Trophoblast cell (in vitro differentiated cells and primary cell): Measurements from ENCODE around the gene VEPH1.

Source experiments
- DNase-seq, 2 donors: peaks; one replicate each; pipeline ENCODE4 v3.0.0-alpha.2; 2016
- H2AFZ ChIP-seq: 2 replicates; pipeline ENCODE4 v1.6.1; 2013; ENCODE audit warnings: low read length, moderate library complexity, mild to moderate bottlenecking; ENCODE audit not compliant: insufficient read depth, poor library complexity
- H2AK5ac ChIP-seq: 2 replicates; pipeline ENCODE4 v1.6.1; 2013; ENCODE audit warnings: mild to moderate bottlenecking, low read length
- H2BK120ac ChIP-seq: 2 replicates; pipeline ENCODE4 v1.6.1; 2013; ENCODE audit warnings: low read length, mild to moderate bottlenecking, moderate library complexity; ENCODE audit not compliant: insufficient read depth, poor library complexity
- H2BK12ac ChIP-seq: 2 replicates; pipeline ENCODE4 v1.6.1; 2013; ENCODE audit warnings: mild to moderate bottlenecking, low read length, moderate library complexity
- H2BK5ac ChIP-seq: 2 replicates; pipeline ENCODE4 v1.6.1; 2013; ENCODE audit warnings: low read length, low read depth, moderate library complexity, mild to moderate bottlenecking; ENCODE audit not compliant: poor library complexity
- H3K14ac ChIP-seq: 2 replicates; pipeline ENCODE4 v1.6.1; 2013; ENCODE audit warnings: mild to moderate bottlenecking, low read length
- H3K18ac ChIP-seq: 2 replicates; pipeline ENCODE4 v1.6.1; 2013; ENCODE audit warnings: mild to moderate bottlenecking, low read length
- H3K23ac ChIP-seq: 2 replicates; pipeline ENCODE4 v1.6.1; 2013; ENCODE audit warnings: low read length
- H3K27ac ChIP-seq: 2 replicates; pipeline ENCODE4 v1.5.1; 2013; ENCODE audit warnings: low read depth, mild to moderate bottlenecking, inconsistent platforms, low read length, moderate library complexity
- H3K27me3 ChIP-seq: 2 replicates; pipeline ENCODE4 v1.6.1; 2013; ENCODE audit warnings: inconsistent platforms, mild to moderate bottlenecking, low read length, moderate library complexity; ENCODE audit not compliant: insufficient read depth
- H3K36me3 ChIP-seq, 2 experiments: 1 replicate in 1 of 2; 2 replicates in 1 of 2; pipeline ENCODE4 v1.6.1; 2013; ENCODE audit warnings: low read length in 2 of 2, mild to moderate bottlenecking in 2 of 2, moderate library complexity in 1 of 2; ENCODE audit not compliant: insufficient read depth in 2 of 2, control insufficient read depth in 1 of 2
- H3K4ac ChIP-seq: 2 replicates; pipeline ENCODE4 v1.6.1; 2013; ENCODE audit warnings: low read depth, mild to moderate bottlenecking, low read length, moderate library complexity
- H3K4me1 ChIP-seq, 2 experiments: 1 replicate in 1 of 2; 2 replicates in 1 of 2; pipeline ENCODE4 v1.6.1; 2013; ENCODE audit warnings: low read length in 2 of 2, mild to moderate bottlenecking in 2 of 2, moderate library complexity in 1 of 2; ENCODE audit not compliant: insufficient read depth in 2 of 2, control insufficient read depth in 1 of 2
- H3K4me2 ChIP-seq: 2 replicates; pipeline ENCODE4 v1.6.1; 2013; ENCODE audit warnings: inconsistent platforms, mild to moderate bottlenecking, low read length, moderate library complexity
- H3K4me3 ChIP-seq: 2 replicates; pipeline ENCODE4 v1.5.1; 2013; ENCODE audit warnings: mild to moderate bottlenecking, low read depth, low read length, inconsistent platforms
- H3K79me1 ChIP-seq: one replicate; pipeline ENCODE4 v1.6.1; 2013; ENCODE audit warnings: low read length
- H3K79me2 ChIP-seq: 2 replicates; pipeline ENCODE4 v1.6.1; 2013; ENCODE audit warnings: low read length, mild to moderate bottlenecking; ENCODE audit not compliant: control insufficient read depth, insufficient read depth, poor library complexity
- H3K9ac ChIP-seq: 2 replicates; pipeline ENCODE4 v1.6.1; 2013; ENCODE audit warnings: mild to moderate bottlenecking, low read length
- H3K9me3 ChIP-seq: 2 replicates; pipeline ENCODE4 v1.6.1; 2013; ENCODE audit warnings: low read depth, mild to moderate bottlenecking, control low read depth, inconsistent platforms, low read length; ENCODE audit not compliant: insufficient read depth
- H4K12ac ChIP-seq: 2 replicates; pipeline ENCODE4 v1.6.1; 2013; ENCODE audit warnings: low read depth, mild to moderate bottlenecking, low read length, moderate library complexity
- H4K8ac ChIP-seq: 2 replicates; pipeline ENCODE4 v1.6.1; 2013; ENCODE audit warnings: low read depth, mild to moderate bottlenecking, low read length, moderate library complexity
- H4K91ac ChIP-seq: one replicate; pipeline ENCODE4 v1.6.1; 2013; ENCODE audit warnings: low read depth, mild to moderate bottlenecking, low read length, moderate library complexity
- WGBS: extraction: QIAGEN DNeasy Blood & Tissue Kit; methylation state at CpG from one replicate; pipeline ENCODE4 v1.1.7; 2013; ENCODE audit warnings: missing lambda C conversion rate; ENCODE audit not compliant: insufficient read length, insufficient coverage; ENCODE audit errors: extremely low coverage; 5-methylcytosine and 5-hydroxymethylcytosine counted together

VEPH1 gene

GRCh38 chr3:157535667-157536066 lies 32.5 kb upstream of the VEPH1 start:
- DNase-seq, result no peak
- H4K12ac ChIP-seq, result no peak overlapping the region
- no peak overlapping the region for H3K23ac ChIP-seq
- H3K4me3 ChIP-seq, result no peak overlapping the region
- H2BK120ac ChIP-seq, result no peak overlapping the region
- H3K4ac ChIP-seq, result no peak overlapping the region
- H3K9me3 ChIP-seq, result no peaks in the 10 kb centered on the region
- no peaks in the 10 kb centered on the region for H3K79me1 ChIP-seq
- no peak overlapping the region for H2AK5ac ChIP-seq
- no peaks in the 10 kb centered on the region for H3K36me3 ChIP-seq
- no peak overlapping the region for H3K18ac ChIP-seq
- H3K4me1 ChIP-seq, result peaks cover 0 to 2% of the 10 kb centered on the region in 2 experiments
- no peak overlapping the region for H4K91ac ChIP-seq
- no peak overlapping the region for H4K8ac ChIP-seq
- H3K79me2 ChIP-seq, result no peaks in the 10 kb centered on the region
- no peak overlapping the region for H3K4me2 ChIP-seq
- no CpG with 5 or more reads among the region's 3 CpGs for WGBS
- H2BK12ac ChIP-seq, result no peak overlapping the region
- H3K9ac ChIP-seq, result no peak overlapping the region
- no peak overlapping the region for H2BK5ac ChIP-seq
- no peak overlapping the region for H3K27ac ChIP-seq
- no peak overlapping the region for H2AFZ ChIP-seq
- no peaks in the 10 kb centered on the region for H3K27me3 ChIP-seq
- no peak overlapping the region for H3K14ac ChIP-seq

GRCh38 chr3:157534725-157535161 lies 31.5 kb upstream of the VEPH1 start:
- H2BK12ac ChIP-seq, result no peak overlapping the region
- no peaks in the 10 kb centered on the region for H3K9me3 ChIP-seq
- H3K4me3 ChIP-seq, result no peak overlapping the region
- H3K18ac ChIP-seq, result no peak overlapping the region
- H3K9ac ChIP-seq, result no peak overlapping the region
- H2AFZ ChIP-seq, result no peak overlapping the region
- H3K4ac ChIP-seq, result no peak overlapping the region
- H3K27me3 ChIP-seq, result no peaks in the 10 kb centered on the region
- H4K91ac ChIP-seq, result no peak overlapping the region
- no peak overlapping the region for H2AK5ac ChIP-seq
- H3K27ac ChIP-seq, result no peak overlapping the region
- DNase-seq, result no peak
- H2BK5ac ChIP-seq, result no peak overlapping the region
- no peak overlapping the region for H3K4me2 ChIP-seq
- H3K79me1 ChIP-seq, result no peaks in the 10 kb centered on the region
- no peak overlapping the region for H4K12ac ChIP-seq
- no peak overlapping the region for H3K23ac ChIP-seq
- no peak overlapping the region for H2BK120ac ChIP-seq
- peaks cover 0 to 2% of the 10 kb centered on the region in 2 experiments for H3K4me1 ChIP-seq
- no peaks in the 10 kb centered on the region for H3K79me2 ChIP-seq
- no peak overlapping the region for H3K14ac ChIP-seq
- no peaks in the 10 kb centered on the region for H3K36me3 ChIP-seq
- no peak overlapping the region for H4K8ac ChIP-seq
- no CpG with 5 or more reads among the region's 2 CpGs for WGBS

- Histone ChIP-seq H2BK5ac (no peak overlapping the region), H3K14ac (no peak overlapping the region), H3K27ac (no peak overlapping the region), H4K8ac (no peak overlapping the region), H2AFZ (peak overlapping the region; percentile 76), H3K36me3 (no peaks in the 10 kb centered on the region), H2BK120ac (no peak overlapping the region), H3K18ac (no peak overlapping the region), H3K23ac (no peak overlapping the region), H4K12ac (no peak overlapping the region), H2AK5ac (no peak overlapping the region), H3K4ac (no peak overlapping the region), H3K79me1 (no peaks in the 10 kb centered on the region), H4K91ac (no peak overlapping the region), H3K4me3 (no peak overlapping the region), H3K9me3 (no peaks in the 10 kb centered on the region), H2BK12ac (no peak overlapping the region), H3K9ac (no peak overlapping the region), H3K27me3 (no peaks in the 10 kb centered on the region), H3K4me1 (peaks cover 0 to 2% of the 10 kb centered on the region in 2 experiments), H3K4me2 (no peak overlapping the region), H3K79me2 (no peaks in the 10 kb centered on the region)
- no CpG with 5 or more reads among the region's 9 CpGs for WGBS
- DNase-seq, result peak in 1 of 2 donors; percentile 10
Observed at GRCh38 chr3:157533298-157534070, 30.3 kb upstream of the VEPH1 start.

GRCh38 chr3:157532529-157533297 lies 29.5 kb upstream of the VEPH1 start:
- H3K79me1 ChIP-seq, result no peaks in the 10 kb centered on the region
- H3K27me3 ChIP-seq, result no peaks in the 10 kb centered on the region
- H3K23ac ChIP-seq, result no peak overlapping the region
- peak overlapping the region; percentile 76 for H2AFZ ChIP-seq
- no peak overlapping the region for H3K27ac ChIP-seq
- H3K36me3 ChIP-seq, result no peaks in the 10 kb centered on the region
- no peak overlapping the region for H3K14ac ChIP-seq
- no peak overlapping the region for H4K91ac ChIP-seq
- H2BK5ac ChIP-seq, result no peak overlapping the region
- H2BK12ac ChIP-seq, result no peak overlapping the region
- no peak overlapping the region for H3K9ac ChIP-seq
- H3K9me3 ChIP-seq, result no peaks in the 10 kb centered on the region
- H4K12ac ChIP-seq, result no peak overlapping the region
- H3K4me2 ChIP-seq, result no peak overlapping the region
- H3K4me3 ChIP-seq, result no peak overlapping the region
- no peaks in the 10 kb centered on the region for H3K79me2 ChIP-seq
- peak; percentile 53 to 84 for DNase-seq
- H4K8ac ChIP-seq, result no peak overlapping the region
- H2AK5ac ChIP-seq, result no peak overlapping the region
- WGBS, result no CpG with 5 or more reads among the region's 7 CpGs
- H3K18ac ChIP-seq, result no peak overlapping the region
- peaks cover 0 to 2% of the 10 kb centered on the region in 2 experiments for H3K4me1 ChIP-seq
- no peak overlapping the region for H2BK120ac ChIP-seq
- H3K4ac ChIP-seq, result no peak overlapping the region
